ENCODE results near the gene CACNG3.

Gene CACNG3

GRCh38 chr16:24255456-24256371, at the start of gene CACNG3:
Gene CACNG3, plus strand, starts transcription at chr16:24256335. Its CDS starts 420 bp downstream, at chr16:24256755.
- TF ChIP-seq GATA2 (IDR thresholded peaks at IDR 0.05; ENCODE audit: low read depth, low read length) (no peak), GATA3 (IDR thresholded peaks at IDR 0.05; ENCODE audit: low read depth, low read length) (no peak)

- TF ChIP-seq GATA2 (IDR thresholded peaks at IDR 0.05; ENCODE audit: low read depth, low read length) = no peak
- no peak for TF ChIP-seq GATA3 (IDR thresholded peaks at IDR 0.05; ENCODE audit: low read depth, low read length)
Observed at GRCh38 chr16:24206926-24207325, 49.2 kb upstream of the CACNG3 start.

- TF ChIP-seq GATA3 (IDR thresholded peaks at IDR 0.05; ENCODE audit: low read depth, low read length) (no peak), GATA2 (IDR thresholded peaks at IDR 0.05; ENCODE audit: low read depth, low read length) (no peak)
Observed at GRCh38 chr16:24208710-24209109, 47.4 kb upstream of the CACNG3 start.

GRCh38 chr16:24214992-24215391, 41.1 kb upstream of the CACNG3 start:
- TF ChIP-seq GATA2 (IDR thresholded peaks at IDR 0.05; ENCODE audit: low read depth, low read length) (no peak), GATA3 (IDR thresholded peaks at IDR 0.05; ENCODE audit: low read depth, low read length) (no peak)

GRCh38 chr16:24216961-24217360, 39.2 kb upstream of the CACNG3 start:
- TF ChIP-seq GATA2 (IDR thresholded peaks at IDR 0.05; ENCODE audit: low read depth, low read length) (no peak), GATA3 (IDR thresholded peaks at IDR 0.05; ENCODE audit: low read depth, low read length) (no peak)

GRCh38 chr16:24217461-24217860, 38.7 kb upstream of the CACNG3 start:
- TF ChIP-seq GATA3 (IDR thresholded peaks at IDR 0.05; ENCODE audit: low read depth, low read length) (no peak), GATA2 (IDR thresholded peaks at IDR 0.05; ENCODE audit: low read depth, low read length) (no peak)

GRCh38 chr16:24218299-24218698, 37.8 kb upstream of the CACNG3 start:
- no peak for TF ChIP-seq GATA2 (IDR thresholded peaks at IDR 0.05; ENCODE audit: low read depth, low read length)
- TF ChIP-seq GATA3 (IDR thresholded peaks at IDR 0.05; ENCODE audit: low read depth, low read length) = no peak

- TF ChIP-seq GATA3 (IDR thresholded peaks at IDR 0.05; ENCODE audit: low read depth, low read length) = no peak
- no peak for TF ChIP-seq GATA2 (IDR thresholded peaks at IDR 0.05; ENCODE audit: low read depth, low read length)
Observed at GRCh38 chr16:24221219-24221618, 34.9 kb upstream of the CACNG3 start.

- TF ChIP-seq GATA2 (IDR thresholded peaks at IDR 0.05; ENCODE audit: low read depth, low read length) (no peak), GATA3 (IDR thresholded peaks at IDR 0.05; ENCODE audit: low read depth, low read length) (no peak)
Observed at GRCh38 chr16:24228514-24228913, 27.6 kb upstream of the CACNG3 start.

- TF ChIP-seq GATA3 (IDR thresholded peaks at IDR 0.05; ENCODE audit: low read depth, low read length) = no peak
- TF ChIP-seq GATA2 (IDR thresholded peaks at IDR 0.05; ENCODE audit: low read depth, low read length) = no peak
Observed at GRCh38 chr16:24232936-24233335, 23.2 kb upstream of the CACNG3 start.

GRCh38 chr16:24234737-24235136, 21.4 kb upstream of the CACNG3 start:
- TF ChIP-seq GATA3 (IDR thresholded peaks at IDR 0.05; ENCODE audit: low read depth, low read length) (no peak), GATA2 (IDR thresholded peaks at IDR 0.05; ENCODE audit: low read depth, low read length) (no peak)

- no peak for TF ChIP-seq GATA2 (IDR thresholded peaks at IDR 0.05; ENCODE audit: low read depth, low read length)
- no peak for TF ChIP-seq GATA3 (IDR thresholded peaks at IDR 0.05; ENCODE audit: low read depth, low read length)
Observed at GRCh38 chr16:24235806-24236205, 20.3 kb upstream of the CACNG3 start.

- TF ChIP-seq GATA3 (IDR thresholded peaks at IDR 0.05; ENCODE audit: low read depth, low read length) (no peak), GATA2 (IDR thresholded peaks at IDR 0.05; ENCODE audit: low read depth, low read length) (no peak)
Observed at GRCh38 chr16:24246911-24247607, 9.1 kb upstream of the CACNG3 start.

GRCh38 chr16:24253192-24253591, 2.9 kb upstream of the CACNG3 start:
- TF ChIP-seq GATA2 (IDR thresholded peaks at IDR 0.05; ENCODE audit: low read depth, low read length) (no peak), GATA3 (IDR thresholded peaks at IDR 0.05; ENCODE audit: low read depth, low read length) (no peak)

- TF ChIP-seq GATA2 (IDR thresholded peaks at IDR 0.05; ENCODE audit: low read depth, low read length) (no peak), GATA3 (IDR thresholded peaks at IDR 0.05; ENCODE audit: low read depth, low read length) (no peak)
Observed at GRCh38 chr16:24257958-24258357, 1.8 kb downstream of the CACNG3 start.

Measured in SH-SY5Y (cell line).